Stimulated activated CD4-positive, alpha-beta T cell treated with anti-CD3 and anti-CD28 coated beads, TNF-alpha, amount 100 ng/mL, for 48 hours (primary cell): ENCODE measurements around the gene ANGEL2.

ENCODE experiments used
- DNase-seq, 3 donors: peaks; one replicate each; pipeline ENCODE4 v3.0.0-alpha.2; 2020; ENCODE audit warnings: low read depth in 3 of 3

The ANGEL2 gene

DNA sequence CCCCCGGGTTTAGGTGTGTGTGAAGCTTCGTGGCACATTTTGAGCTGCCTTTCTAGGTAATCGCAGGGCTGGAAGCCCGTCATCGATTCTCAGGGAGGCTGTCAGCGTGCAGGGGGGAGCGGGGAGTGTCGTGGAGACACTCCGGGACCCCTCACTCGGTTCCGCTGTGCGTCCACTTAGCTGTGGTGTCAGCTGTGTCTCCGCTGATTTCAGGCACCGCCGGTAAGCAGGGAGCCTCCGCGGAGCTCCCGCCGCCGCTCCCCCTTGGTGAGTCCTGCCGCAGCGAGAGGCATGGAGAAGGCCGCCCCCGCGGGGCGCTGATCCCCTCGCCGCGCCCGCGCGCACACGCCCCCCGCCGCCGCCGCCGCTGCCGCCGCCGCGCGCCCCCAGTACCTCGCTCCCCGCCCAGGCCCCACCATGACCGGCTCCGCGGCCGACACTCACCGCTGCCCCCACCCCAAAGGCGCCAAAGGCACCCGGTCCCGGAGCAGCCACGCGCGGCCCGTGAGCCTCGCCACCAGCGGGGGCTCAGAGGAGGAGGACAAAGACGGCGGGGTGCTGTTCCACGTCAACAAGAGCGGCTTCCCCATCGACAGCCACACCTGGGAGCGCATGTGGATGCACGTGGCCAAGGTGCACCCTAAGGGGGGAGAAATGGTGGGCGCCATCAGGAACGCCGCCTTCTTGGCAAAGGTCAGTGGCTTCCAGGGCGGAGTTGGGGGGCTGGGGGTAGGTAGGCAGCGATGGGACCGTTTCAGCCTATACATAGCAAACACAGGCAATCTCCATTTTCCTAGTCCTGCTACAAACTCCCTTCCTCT lies 64.3 kb downstream of the ANGEL2 start:
- DNase-seq = no peak

GRCh38 chr1:212950243-212951125 lies 65.2 kb downstream of the ANGEL2 start, which contains the start of gene VASH2:
TSS of gene VASH2 (plus strand) at chr1:212950541. CDS start at chr1:212951543, 1,002 bp downstream.
- DNase-seq = peak; percentile 48 to 59 (median 52)

GRCh38 chr1:212949771-212950170 lies 65.9 kb downstream of the ANGEL2 start:
- DNase-seq = no peak

DNA sequence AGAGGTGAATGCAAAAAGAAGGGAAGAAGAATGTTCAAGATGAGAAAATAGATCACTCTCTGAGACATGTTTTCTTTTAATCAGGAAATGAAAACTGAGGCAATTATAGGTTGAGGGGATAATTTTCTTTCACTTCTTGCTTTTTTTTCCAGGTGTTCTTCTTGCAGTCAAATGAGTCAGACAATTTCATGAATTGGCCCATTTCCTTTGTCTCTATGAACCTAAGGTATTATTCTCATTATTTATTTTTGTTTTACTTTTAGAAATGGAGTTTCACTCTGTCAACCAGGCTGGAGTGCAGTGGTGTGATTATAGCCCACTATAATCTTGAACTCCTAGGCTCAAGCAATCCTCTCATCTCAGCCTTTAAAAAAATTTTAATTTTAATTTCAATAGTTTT lies 68.8 kb downstream of the ANGEL2 start:
- DNase-seq = no peak

DNA sequence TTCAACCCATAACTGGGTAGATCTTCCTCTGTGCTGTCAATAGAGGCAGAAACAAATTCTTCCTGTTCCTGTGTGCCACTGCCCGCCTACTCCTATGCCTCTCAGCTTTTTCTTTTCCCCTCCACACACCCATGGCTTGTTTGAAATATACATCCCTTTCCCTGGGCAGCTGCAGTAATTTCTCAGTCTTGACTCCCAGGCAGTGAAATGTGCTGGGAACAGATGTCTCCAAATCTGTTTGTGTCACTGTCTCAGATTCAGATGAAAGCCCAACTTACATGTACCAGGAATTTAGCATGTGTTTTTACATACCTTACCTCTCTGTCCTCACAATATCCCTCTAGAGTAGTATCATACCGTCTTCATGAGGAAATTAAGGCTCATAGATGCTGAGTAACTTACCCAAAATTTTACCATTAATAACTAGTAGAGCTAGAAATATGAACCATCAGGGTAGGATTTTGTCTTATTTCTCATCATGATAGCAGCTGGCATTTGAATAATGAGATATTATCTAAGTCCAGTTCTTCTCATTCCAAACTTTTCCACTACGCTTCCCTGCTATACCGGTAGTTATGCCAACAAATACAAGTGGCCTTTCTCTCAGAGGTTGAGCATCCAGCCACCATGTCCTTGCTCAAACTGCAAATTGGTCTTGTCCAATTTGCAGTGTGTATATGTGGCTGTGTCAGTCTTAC lies 70.1 kb downstream of the ANGEL2 start:
- DNase-seq = no peak

- DNase-seq = no peak
Observed at GRCh38 chr1:212945056-212945455, 70.6 kb downstream of the ANGEL2 start.

GRCh38 chr1:212944229-212944901 lies 71.3 kb downstream of the ANGEL2 start:
- no peak for DNase-seq

GRCh38 chr1:212943393-212943710 lies 72.3 kb downstream of the ANGEL2 start:
- DNase-seq = no peak

GRCh38 chr1:212942679-212943392 lies 72.8 kb downstream of the ANGEL2 start:
- no peak for DNase-seq
